GM06990 (cell line): ENCODE results near the gene ZNF513.
"Not testable (repeated sequence)": the region's sequence is repeated elsewhere in the genome, so short reads cannot be mapped to it uniquely, and the experiment has no call there.

Experiments used
- DNase-seq: peaks from one replicate; pipeline ENCODE4 v3.0.0-alpha.2; 2011; ENCODE audit not compliant: insufficient read length; ENCODE audit errors: extremely low read depth
- H3K27me3 ChIP-seq: replicated peaks from 2 replicates; pipeline ENCODE4 v1.6.0; 2011; ENCODE audit warnings: low read length; ENCODE audit not compliant: control insufficient read depth, insufficient read depth
- H3K36me3 ChIP-seq: 2 replicates; pipeline ENCODE4 v1.5.1; 2011; ENCODE audit warnings: low read length; ENCODE audit not compliant: control insufficient read depth, insufficient read depth
- H3K4me3 ChIP-seq: replicated peaks from 2 replicates; pipeline ENCODE4 v1.5.1; 2011; ENCODE audit warnings: low read depth, mild to moderate bottlenecking, control low read depth, low read length
- CTCF ChIP-seq: IDR thresholded peaks from 2 replicates; pipeline ENCODE4 v1.5.1; 2011; ENCODE audit warnings: low read length, control low read depth, mild to moderate bottlenecking, inconsistent platforms; ENCODE audit not compliant: insufficient read depth, poor library complexity, severe bottlenecking

ZNF513 gene

GRCh38 chr2:27380626-27381545 lies at the start of gene ZNF513:
ZNF513 (minus strand) TSS chr2:27380734; CDS start chr2:27380526, 208 bp downstream.
- no peaks in the 10 kb centered on the region for H3K27me3 ChIP-seq
- peaks cover 41% of the 10 kb centered on the region for H3K36me3 ChIP-seq
- peak within 1 kb of the TSS; percentile 94 for H3K4me3 ChIP-seq
- no peak for TF ChIP-seq CTCF
- DNase-seq: peak; percentile 91

- H3K4me3 ChIP-seq: peak overlapping the region; percentile 92
- no peaks in the 10 kb centered on the region for H3K27me3 ChIP-seq
- DNase-seq: peak; percentile 92
- H3K36me3 ChIP-seq: peaks cover 6% of the 10 kb centered on the region
- no peak for TF ChIP-seq CTCF
Observed at GRCh38 chr2:27428978-27429541, 48.5 kb upstream of the ZNF513 start.

GRCh38 chr2:27428213-27428977 lies 47.9 kb upstream of the ZNF513 start, which contains the start of gene NRBP1:
NRBP1 (plus strand) TSS chr2:27428631; CDS start chr2:27433274, 4,643 bp downstream.
- Histone ChIP-seq H3K4me3 (peak within 1 kb of the TSS; percentile 92), H3K27me3 (no peaks in the 10 kb centered on the region), H3K36me3 (peaks cover 3% of the 10 kb centered on the region)
- DNase-seq: peak; percentile 94
- peak; percentile 7 for TF ChIP-seq CTCF

- no peak for TF ChIP-seq CTCF
- Histone ChIP-seq H3K4me3 (peak overlapping the region; percentile 92), H3K36me3 (no peaks in the 10 kb centered on the region), H3K27me3 (no peaks in the 10 kb centered on the region)
- no peak for DNase-seq
Observed at GRCh38 chr2:27427863-27428212, 47.3 kb upstream of the ZNF513 start.

GRCh38 chr2:27425039-27425438 lies 44.5 kb upstream of the ZNF513 start:
- not testable (repeated sequence) for H3K36me3 ChIP-seq, DNase-seq, H3K27me3 ChIP-seq, H3K4me3 ChIP-seq

GRCh38 chr2:27422958-27423357 lies 42.4 kb upstream of the ZNF513 start:
- DNase-seq: no peak
- Histone ChIP-seq H3K4me3 (no peak overlapping the region), H3K27me3 (no peaks in the 10 kb centered on the region), H3K36me3 (no peaks in the 10 kb centered on the region)
- TF ChIP-seq CTCF: no peak
